ENCODE results near the gene WNT2. TPM values are rescaled to one million over a fixed set of nuclear protein-coding genes. Genes with fewer than 3 reads are reported as not detected.

Gene WNT2
- polyA plus RNA-seq, 1 donor from 2014 or later, result not detected

DNA sequence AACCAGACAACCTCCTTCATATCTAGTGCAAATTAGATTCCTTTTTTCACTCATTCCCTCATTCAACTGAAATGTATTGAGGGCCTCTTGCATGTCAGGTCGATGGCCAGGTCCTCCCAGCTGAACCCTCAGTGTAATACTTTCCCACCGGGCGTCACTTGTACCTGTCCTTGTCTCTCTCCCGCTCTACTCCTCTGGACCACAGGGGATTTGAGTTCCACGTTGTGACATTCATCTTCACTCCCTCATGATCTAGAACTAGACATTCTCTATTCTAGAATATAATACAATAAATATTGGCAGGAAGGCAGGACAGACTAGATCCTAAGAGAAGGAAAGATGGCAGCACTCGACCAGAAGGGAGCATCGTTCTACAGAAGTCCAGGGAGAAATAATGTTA, 83.9 kb downstream of the WNT2 start:
- no peak overlapping the region for H2AFZ ChIP-seq (ENCODE audit: low read depth, low read length)
- TF ChIP-seq EZH2 (IDR thresholded peaks at IDR 0.05; ENCODE audit: borderline replicate concordance, insufficient read depth, low read length, poor library complexity, severe bottlenecking) (no peak), MXI1 (conservative IDR thresholded peaks at IDR 0.05; ENCODE audit: poor library complexity, severe bottlenecking) (no peak), SMC3 (conservative IDR thresholded peaks at IDR 0.05; ENCODE audit: poor library complexity) (no peak), POLR2AphosphoS5 (IDR thresholded peaks at IDR 0.05) (no peak), RAD21 (conservative IDR thresholded peaks at IDR 0.05) (no peak), TAF1 (IDR thresholded peaks at IDR 0.05; ENCODE audit: low read depth) (no peak), EP300 (conservative IDR thresholded peaks at IDR 0.05; ENCODE audit: poor library complexity, severe bottlenecking) (no peak)
- TF ChIP-seq, protein P1, sequence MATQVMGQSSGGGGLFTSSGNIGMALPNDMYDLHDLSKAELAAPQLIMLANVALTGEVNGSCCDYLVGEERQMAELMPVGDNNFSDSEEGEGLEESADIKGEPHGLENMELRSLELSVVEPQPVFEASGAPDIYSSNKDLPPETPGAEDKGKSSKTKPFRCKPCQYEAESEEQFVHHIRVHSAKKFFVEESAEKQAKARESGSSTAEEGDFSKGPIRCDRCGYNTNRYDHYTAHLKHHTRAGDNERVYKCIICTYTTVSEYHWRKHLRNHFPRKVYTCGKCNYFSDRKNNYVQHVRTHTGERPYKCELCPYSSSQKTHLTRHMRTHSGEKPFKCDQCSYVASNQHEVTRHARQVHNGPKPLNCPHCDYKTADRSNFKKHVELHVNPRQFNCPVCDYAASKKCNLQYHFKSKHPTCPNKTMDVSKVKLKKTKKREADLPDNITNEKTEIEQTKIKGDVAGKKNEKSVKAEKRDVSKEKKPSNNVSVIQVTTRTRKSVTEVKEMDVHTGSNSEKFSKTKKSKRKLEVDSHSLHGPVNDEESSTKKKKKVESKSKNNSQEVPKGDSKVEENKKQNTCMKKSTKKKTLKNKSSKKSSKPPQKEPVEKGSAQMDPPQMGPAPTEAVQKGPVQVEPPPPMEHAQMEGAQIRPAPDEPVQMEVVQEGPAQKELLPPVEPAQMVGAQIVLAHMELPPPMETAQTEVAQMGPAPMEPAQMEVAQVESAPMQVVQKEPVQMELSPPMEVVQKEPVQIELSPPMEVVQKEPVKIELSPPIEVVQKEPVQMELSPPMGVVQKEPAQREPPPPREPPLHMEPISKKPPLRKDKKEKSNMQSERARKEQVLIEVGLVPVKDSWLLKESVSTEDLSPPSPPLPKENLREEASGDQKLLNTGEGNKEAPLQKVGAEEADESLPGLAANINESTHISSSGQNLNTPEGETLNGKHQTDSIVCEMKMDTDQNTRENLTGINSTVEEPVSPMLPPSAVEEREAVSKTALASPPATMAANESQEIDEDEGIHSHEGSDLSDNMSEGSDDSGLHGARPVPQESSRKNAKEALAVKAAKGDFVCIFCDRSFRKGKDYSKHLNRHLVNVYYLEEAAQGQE (IDR thresholded peaks at IDR 0.05; ENCODE audit: borderline replicate concordance), result no peak
- TF ChIP-seq, protein P2, sequence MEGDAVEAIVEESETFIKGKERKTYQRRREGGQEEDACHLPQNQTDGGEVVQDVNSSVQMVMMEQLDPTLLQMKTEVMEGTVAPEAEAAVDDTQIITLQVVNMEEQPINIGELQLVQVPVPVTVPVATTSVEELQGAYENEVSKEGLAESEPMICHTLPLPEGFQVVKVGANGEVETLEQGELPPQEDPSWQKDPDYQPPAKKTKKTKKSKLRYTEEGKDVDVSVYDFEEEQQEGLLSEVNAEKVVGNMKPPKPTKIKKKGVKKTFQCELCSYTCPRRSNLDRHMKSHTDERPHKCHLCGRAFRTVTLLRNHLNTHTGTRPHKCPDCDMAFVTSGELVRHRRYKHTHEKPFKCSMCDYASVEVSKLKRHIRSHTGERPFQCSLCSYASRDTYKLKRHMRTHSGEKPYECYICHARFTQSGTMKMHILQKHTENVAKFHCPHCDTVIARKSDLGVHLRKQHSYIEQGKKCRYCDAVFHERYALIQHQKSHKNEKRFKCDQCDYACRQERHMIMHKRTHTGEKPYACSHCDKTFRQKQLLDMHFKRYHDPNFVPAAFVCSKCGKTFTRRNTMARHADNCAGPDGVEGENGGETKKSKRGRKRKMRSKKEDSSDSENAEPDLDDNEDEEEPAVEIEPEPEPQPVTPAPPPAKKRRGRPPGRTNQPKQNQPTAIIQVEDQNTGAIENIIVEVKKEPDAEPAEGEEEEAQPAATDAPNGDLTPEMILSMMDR (IDR thresholded peaks at IDR 0.05; ENCODE audit: poor library complexity, severe bottlenecking), result no peak
- H3K9me2 ChIP-seq (ENCODE audit: insufficient read depth, low read length), result no peaks in the 10 kb centered on the region
- no peaks in the 10 kb centered on the region for H3K79me2 ChIP-seq (replicated peaks; ENCODE audit: insufficient read depth, low read length)
- H3F3A ChIP-seq (ENCODE audit: insufficient read depth, low read length, poor library complexity, severe bottlenecking), result no peaks in the 10 kb centered on the region
- H3K27me3 ChIP-seq (ENCODE audit: insufficient read depth, low read depth, low read length), result no peaks in the 10 kb centered on the region
- no peak overlapping the region for H3K9ac ChIP-seq (ENCODE audit: low read length)
- no peaks in the 10 kb centered on the region for H4K20me1 ChIP-seq (ENCODE audit: insufficient read depth)
- no peak overlapping the region for H3K4me2 ChIP-seq (ENCODE audit: low read length)
- no peak overlapping the region for H3K27ac ChIP-seq (ENCODE audit: low read length)
- H3K9me3 ChIP-seq (ENCODE audit: low read length), result peaks cover 4% of the 10 kb centered on the region
- H3K4me3 ChIP-seq (ENCODE audit: low read length), result no peak overlapping the region
- H3K36me3 ChIP-seq (ENCODE audit: insufficient read depth, low read length), result no peaks in the 10 kb centered on the region

DNA sequence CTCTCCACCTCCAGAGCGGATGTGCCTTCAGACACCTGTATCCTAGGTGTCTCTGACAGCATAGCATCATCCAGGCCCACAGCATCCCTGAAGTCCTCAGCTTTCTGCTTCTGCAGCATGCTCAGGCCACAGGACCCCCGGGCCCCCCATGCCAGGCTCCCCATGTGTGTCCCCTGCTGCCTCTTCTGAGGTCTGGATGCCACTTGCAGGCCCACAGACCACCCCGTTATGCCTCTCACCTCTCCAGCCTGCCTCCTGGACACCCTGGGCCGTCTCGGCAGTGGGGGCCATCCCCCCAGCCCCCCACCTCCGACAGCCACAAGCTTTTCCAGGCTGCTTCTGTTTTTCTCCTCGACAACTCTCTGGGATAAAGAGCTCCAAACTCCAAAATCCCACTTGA, 84.4 kb downstream of the WNT2 start:
- Histone ChIP-seq H3K4me3 (ENCODE audit: low read length) (no peak overlapping the region), H3K79me2 (replicated peaks; ENCODE audit: insufficient read depth, low read length) (no peaks in the 10 kb centered on the region), H3K27ac (ENCODE audit: low read length) (no peak overlapping the region), H2AFZ (ENCODE audit: low read depth, low read length) (no peak overlapping the region), H4K20me1 (ENCODE audit: insufficient read depth) (no peaks in the 10 kb centered on the region), H3K9me3 (ENCODE audit: low read length) (peaks cover 4% of the 10 kb centered on the region), H3K27me3 (ENCODE audit: insufficient read depth, low read depth, low read length) (no peaks in the 10 kb centered on the region), H3K9me2 (ENCODE audit: insufficient read depth, low read length) (no peaks in the 10 kb centered on the region), H3K9ac (ENCODE audit: low read length) (no peak overlapping the region), H3F3A (ENCODE audit: insufficient read depth, low read length, poor library complexity, severe bottlenecking) (no peaks in the 10 kb centered on the region), H3K36me3 (ENCODE audit: insufficient read depth, low read length) (no peaks in the 10 kb centered on the region), H3K4me2 (ENCODE audit: low read length) (no peak overlapping the region)
- TF ChIP-seq TAF1 (IDR thresholded peaks at IDR 0.05; ENCODE audit: low read depth) (no peak), MXI1 (conservative IDR thresholded peaks at IDR 0.05; ENCODE audit: poor library complexity, severe bottlenecking) (no peak), EP300 (conservative IDR thresholded peaks at IDR 0.05; ENCODE audit: poor library complexity, severe bottlenecking) (no peak), SMC3 (conservative IDR thresholded peaks at IDR 0.05; ENCODE audit: poor library complexity) (no peak), EZH2 (IDR thresholded peaks at IDR 0.05; ENCODE audit: borderline replicate concordance, insufficient read depth, low read length, poor library complexity, severe bottlenecking) (no peak), RAD21 (conservative IDR thresholded peaks at IDR 0.05) (no peak), POLR2AphosphoS5 (IDR thresholded peaks at IDR 0.05) (no peak)
- TF ChIP-seq, protein P2 (IDR thresholded peaks at IDR 0.05; ENCODE audit: poor library complexity, severe bottlenecking), result no peak
- TF ChIP-seq, protein P1 (IDR thresholded peaks at IDR 0.05; ENCODE audit: borderline replicate concordance), result no peak
